Activated CD4-positive, alpha-beta T cell treated with anti-CD3 and anti-CD28 coated beads, Interleukin-2, amount 50 U/mL, for 24 hours (primary cell): ENCODE results near the gene MEF2B.
"Not testable (repeated sequence)": the region's sequence is repeated elsewhere in the genome, so short reads cannot be mapped to it uniquely, and the experiment has no call there.

Experiments used
- DNase-seq, 2 donors: peaks; one replicate each; pipeline ENCODE4 v3.0.0-alpha.2; 2020; ENCODE audit warnings: low read depth in 1 of 2, low spot score in 1 of 2

MEF2B gene

DNA sequence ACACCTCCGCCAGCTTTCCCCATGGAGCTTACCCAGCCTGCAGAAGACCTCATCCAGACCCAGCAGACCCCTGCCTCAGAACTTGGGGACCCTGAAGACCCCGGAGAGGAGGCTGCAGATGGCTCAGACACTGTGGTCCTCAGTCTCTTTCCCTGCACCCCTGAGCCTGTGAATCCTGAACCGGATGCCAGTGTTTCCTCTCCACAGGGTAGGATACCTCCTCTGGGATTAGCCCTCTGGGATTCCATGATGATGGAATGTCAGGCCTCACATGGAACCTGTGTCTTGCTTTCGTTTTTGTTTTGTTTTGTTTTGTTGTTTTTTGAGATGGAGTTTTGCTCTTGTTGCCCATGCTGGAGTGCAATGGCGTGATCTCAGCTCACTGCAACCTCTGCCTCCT is 23.9 kb upstream of the MEF2B start:
- no peak for DNase-seq

DNA sequence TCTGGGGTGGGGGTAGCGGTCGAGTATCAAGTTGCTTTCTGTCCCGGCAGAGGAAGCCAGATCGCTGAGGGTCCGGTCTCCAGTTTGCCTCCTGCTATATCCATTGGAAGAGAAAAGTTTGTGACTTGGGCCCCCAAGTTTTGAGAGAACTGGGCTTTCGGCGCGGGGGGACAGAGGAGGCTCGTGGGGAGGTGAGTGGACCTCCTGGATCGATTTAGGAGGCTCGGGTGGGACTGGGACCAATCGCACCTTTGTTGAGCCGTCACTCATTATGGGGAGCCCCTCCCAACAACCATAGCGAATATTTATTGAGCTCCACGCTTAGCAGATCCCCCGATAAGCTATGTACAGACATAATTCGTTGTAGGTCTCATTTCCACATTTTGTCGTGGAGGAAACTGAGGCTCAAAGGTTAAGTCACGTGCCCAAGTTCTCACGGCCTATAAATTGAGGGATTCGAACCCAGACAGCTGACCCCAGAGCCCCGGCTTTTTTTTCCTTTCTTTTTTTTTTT is 22.9 kb upstream of the MEF2B start:
- DNase-seq, result no peak

DNA sequence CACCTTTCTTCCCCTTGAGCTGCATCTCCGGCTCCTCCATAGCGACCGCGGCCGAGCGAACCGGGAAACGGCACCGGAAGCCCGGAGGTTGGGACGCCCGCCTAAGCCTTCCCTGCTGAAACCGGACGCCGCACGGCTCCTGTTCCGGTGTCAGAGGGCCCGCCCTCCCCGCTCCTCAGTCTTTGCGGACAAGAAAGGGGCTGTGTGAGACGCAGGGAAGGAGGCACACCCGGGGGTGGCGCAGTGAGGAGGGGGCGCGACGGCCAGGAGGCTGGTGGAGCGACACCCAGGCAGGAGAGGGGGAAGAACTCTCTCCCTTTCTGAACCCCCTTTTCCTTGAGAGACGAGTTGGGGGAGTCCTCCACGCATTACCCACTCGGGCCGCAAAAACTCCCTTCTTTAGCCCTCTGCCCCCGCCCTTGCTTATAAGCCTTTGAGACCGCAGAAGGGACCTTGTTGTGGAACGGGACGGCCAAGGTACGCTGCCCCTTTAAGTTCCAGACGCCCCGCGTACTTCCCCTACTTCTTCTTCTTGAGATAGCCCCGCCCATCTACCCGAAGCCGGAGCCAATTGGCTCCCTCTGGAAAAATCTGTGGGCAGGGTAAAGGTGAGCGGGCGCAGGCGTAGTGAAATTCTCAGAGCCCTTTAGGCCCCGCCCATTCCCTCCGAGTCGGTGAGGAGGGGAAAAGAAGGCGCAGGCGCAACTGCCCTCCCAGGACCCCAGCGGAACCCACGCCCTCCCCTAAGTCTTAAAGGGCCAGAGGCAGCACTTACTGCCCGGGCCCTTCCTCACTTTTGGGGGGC is 22.2 kb upstream of the MEF2B start, which contains the start of the genes BORCS8 and RFXANK:
TSS of gene BORCS8 (minus strand) at position 75 of the 805 bp plus-strand sequence. CDS start at position 40, 35 bp downstream.
TSS of gene RFXANK (plus strand) at position 181 of the 805 bp plus-strand sequence. CDS start 1,689 bp downstream, outside the sequence.
- DNase-seq, result peak; percentile 94 to 99

DNA sequence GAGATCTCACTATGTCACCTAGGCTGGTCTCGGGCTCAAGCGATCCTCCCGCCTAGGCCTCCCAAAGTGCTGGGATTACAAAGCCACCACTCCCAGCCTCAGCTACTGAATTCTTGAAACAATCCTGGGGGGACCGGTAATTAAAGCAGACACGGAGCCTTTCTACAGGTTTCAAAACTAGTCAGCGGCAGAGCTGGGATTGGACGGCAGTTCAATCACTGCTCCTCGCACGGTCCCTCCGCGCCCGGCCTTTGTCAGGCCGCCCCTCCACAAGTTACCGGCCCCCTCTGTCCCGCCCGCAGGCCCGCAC is 21.7 kb upstream of the MEF2B start:
- no peak for DNase-seq

DNA sequence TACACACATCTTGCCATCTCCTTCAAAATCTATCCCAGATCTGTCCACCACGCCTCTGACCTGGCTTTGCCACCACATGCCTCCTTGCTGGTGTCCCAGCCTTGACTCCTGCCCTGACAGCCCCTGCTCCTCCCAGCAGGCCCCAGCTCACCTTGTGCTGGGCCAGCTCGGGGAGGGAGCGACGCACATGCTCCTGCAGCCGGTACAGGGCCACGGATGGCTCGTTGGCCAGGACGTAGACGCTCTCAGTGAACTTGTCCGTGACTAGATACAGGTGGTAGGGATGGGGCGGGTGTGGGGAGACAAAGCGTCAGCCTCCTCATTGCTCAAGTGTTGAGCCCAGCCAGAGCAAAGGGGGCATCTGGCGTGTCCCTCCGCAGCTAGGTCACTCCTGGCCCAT is 16.7 kb upstream of the MEF2B start:
- no peak for DNase-seq

DNA sequence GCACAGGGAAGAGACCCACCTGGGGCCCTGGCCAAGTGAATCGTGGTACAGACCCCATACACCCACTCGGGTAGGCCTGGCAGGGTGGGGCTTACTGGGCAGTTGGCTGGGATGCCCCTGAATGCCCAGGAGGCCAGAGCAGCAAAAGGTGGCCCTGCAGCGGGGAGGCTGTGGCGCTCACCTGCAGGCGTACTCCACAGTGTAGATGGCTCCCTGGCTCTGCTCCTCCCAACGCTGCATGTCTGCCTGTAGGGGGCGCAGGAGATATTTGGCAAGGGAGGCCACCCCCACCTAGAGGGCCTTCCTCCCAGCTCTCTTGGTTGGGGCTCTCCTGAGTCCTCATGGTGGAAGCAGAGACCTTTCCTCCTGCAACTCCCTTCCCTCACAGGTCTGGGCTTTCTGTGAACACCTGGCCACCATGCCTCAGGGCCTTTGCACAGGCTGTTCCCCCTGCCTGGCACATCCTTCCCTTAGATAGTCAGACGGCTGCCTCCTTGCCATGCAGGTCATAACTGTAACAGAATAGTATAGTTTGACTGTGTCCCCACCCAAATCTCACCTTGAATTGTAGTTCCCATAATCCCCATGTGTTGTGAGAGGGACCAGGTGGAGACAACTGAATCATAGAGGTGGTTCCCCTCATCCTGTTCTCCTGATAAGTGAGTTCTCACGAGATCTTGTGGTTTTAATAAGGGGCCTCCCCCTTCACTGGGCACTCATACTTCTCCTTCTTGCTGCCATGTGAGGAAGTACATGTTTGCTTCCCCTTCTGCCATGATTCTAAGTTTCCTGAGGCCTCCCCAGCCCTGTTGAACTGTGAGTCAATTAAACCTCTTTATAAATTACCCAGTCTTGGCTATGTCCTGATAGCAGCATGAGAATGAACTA is 16.0 kb upstream of the MEF2B start:
- DNase-seq, result peak; percentile 27 to 55

DNA sequence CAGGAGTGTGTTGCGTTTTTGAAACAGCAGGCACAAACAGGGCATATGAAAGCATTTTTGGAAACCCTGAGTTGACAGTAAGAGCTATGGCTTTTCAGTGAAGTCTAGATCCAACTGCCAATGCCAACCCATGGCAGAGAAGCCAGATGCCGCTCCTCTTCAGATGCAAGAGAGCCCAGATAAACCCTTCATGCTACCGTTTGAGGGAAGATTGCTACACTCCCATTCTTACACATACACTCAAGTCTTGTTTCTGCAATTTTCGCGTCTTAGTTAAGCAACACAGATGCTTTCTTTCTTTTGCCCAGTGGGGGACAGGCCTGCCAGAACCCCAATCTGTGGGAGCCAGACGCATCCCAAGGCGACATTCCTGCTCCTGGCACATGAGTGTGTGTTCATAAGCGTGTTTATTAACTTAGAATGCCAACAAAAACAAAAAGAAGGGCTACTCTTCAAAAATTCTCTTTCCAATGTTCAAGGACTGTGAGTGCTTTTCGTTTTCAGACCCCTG is 11.5 kb upstream of the MEF2B start:
- no peak for DNase-seq

DNA sequence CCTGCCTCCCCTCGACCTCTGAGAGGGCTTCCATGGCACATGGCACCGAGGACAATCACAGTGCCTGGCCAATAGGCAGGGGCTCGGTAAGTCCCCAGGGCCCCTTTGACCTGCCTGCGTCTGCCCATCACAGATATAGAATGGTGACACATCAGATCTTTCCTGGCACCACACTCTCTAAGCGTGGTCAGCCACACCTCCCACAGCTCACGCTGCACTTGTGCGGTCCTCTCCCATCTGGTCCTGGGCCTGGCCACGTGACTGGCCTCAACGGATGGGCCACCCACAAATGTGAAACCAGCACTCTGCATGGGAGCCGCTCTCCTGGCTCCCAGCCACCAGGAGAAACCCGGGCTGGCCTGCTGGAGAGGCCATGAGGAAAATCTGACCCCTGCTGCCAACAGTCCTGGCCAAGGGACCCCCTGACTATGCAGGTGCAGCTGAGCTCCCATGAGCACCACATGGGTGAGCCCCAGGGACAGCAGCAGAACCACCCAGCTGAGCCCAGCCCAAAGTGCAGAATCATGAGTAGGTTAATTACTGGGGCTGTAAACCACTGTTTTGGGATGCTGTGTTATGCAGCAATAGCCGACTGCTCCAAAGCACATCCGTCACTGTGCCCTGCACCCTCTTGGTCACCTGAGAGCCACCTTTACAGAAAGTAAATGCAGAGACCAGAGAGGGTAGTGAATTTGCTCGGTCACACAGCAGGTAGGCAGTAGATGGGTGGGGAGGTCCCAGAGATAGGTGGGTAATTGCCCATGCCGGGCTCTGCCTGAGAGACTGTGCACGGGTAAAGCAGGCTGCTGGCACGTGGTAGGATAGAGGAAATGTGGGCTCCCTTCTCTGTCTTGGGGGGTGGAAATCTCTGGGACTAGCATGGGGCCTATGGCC is 9.7 kb upstream of the MEF2B start:
- no peak for DNase-seq

DNA sequence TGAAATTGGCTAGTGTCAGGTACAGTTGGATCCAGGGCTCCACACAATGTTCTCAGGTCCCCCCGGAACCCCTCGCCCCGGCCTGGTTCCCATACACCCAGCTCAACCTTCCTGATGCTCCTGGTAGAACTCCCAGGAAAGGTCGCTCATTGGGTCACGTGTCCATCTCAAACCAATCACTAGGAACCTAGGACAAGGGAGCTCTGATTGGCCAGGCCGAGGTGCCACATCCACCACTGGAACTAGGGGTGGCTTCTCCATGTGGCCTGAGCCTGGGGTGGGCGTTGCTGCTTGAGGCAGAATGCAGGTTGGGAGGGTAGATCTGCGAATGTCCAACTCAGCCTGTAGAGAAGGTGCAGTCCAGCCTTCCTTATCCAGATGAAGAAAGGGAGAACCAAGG is 6.9 kb upstream of the MEF2B start:
- no peak for DNase-seq

DNA sequence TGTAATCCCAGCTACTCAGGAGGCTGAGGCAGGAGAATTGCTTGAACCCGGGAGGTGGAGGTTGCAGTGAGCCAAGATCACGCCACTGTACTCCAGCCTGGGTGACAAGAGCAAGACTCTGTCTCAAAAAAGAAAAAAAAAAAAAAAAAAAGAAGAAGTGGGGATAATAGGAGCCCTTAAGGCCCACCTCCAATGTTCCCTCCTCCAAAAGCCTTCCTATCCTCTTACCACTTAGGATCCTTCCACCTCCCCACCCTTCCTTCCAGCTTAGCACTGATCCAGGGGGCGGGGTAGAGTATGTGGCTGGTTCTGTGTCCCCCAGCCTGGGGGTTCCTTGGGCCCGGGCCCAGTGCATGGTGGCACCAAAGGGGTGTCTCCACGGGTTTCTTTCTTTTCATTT is 3.2 kb upstream of the MEF2B start:
- not testable (repeated sequence) for DNase-seq

DNA sequence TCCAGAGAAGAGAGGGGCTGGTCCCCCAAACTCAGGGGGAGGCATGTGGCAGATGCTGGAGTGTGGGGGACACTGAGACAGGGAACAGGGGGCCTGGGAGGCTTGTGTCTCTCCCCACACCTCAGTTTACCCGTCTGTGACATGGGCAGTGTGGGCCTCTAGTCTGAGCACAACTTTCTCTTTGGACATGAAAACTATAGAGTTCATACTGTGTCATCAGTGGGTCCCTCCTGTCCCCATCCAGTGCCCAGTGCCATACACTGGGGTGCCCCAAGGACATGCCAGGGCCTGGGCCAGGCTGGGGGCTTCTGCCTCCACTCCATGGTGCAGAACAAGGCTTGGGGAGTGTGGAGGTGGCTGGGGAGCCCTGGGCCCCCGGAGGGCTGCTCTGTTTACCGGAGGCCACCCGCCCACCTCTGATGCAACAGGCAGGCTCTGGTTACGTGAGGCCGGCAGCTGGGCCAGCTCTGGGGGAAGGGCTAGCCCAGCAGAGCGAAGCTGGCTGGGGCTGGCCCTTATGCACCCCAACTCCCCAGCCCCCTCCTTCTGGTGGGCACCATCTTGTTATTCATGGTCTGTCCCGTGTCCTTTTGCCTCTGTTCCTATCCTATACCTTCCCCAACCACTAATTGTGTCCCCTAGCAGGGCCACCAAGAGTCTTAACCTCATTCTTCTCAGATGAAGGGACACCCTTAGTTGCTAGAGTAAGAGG is 1.9 kb upstream of the MEF2B start:
- no peak for DNase-seq

DNA sequence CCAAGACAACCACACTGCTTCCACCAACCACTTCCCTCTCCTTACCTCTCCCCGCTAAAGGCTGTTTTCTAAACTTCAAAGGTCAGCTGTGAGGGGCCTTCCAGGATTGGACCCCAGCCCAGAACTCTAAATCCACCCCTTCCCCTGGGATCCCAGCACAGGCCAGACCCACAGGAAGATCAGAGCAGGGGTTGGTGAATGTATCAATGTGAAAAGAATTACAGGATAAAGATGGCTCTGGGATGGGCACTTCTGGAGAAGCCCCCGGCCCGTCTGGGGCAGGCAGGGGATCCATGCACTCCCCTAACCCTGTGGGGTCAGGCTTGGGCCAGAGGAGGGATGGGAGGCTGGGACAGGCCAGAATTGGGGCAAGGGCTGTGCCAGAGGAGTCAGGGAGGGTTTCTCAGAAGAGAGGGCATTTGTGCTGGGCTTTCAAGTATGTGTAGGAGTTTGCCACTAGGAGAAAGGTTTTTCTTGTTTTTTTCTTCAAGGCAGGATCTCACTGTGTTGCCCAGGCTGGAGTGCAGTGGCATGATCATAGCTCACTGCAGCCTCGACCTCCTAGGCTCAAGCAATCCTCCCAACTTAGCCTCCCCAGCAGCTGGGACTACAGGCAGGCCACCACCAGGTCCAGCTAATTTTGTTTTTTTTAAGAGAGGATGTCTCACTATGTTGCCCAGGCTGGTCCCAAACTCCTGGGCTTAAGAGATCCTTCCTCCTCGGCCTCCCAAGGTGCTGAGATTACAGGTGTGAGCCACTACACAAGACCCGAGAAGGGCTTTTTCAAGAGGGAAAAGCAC is 1.0 kb upstream of the MEF2B start:
- DNase-seq, result no peak

DNA sequence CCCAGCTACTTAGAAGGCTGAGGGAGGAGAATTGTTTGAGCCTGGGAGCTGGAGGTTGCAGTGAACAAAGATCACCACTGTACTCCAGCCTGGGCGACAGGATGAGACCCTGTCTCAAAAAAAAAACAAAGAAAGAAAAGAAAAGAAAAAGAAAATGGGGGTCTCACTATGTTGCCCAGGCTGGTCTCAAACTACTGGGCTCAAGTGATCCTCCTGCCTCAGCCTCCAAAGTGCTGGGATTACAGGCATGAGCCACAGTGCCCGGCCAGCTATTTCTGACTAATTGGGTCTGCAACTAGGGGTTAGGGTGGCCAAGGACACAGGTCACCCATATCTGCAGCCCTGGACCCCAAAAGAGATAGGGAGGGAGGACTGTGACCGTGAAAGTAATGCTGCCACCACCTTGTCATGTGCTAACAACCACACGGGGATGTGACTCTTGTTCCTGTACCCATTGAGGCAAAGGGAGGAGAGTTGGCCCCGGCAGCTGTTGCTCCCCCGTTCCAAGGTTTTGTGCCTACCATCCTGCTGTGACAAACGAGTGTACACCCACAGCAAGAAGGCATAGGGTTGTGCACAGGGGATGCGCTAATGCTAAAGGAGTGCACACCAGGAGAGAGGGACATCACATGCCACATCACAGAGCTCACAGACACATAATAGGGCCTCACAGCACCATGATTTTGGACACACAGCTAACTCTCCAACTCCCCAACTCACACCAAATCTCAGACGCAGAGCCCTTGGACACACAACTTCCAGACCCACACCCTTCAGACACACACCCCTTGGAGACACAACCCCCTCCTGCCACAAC is 619 bp downstream of the MEF2B start:
- DNase-seq, result no peak

DNA sequence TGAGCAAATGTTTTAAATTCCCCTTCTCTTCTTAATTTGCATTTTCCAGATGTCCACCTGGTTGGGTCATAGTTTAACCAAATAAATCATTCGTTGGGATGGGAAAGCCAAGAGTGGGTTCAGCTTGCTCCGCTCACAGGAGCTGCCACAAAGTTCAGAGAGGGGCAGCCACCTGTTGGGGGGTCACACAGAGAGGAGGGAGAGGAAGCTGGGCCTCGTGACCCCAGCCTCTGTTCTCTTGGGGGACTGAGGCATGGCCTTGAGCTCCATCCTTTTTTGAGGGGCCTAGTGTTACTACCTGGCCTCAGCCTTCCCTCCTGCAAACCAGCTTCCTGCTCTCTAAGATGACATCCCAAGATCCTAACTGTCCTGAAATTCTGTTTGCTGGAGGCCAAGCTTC is 2.5 kb downstream of the MEF2B start:
- no peak for DNase-seq

DNA sequence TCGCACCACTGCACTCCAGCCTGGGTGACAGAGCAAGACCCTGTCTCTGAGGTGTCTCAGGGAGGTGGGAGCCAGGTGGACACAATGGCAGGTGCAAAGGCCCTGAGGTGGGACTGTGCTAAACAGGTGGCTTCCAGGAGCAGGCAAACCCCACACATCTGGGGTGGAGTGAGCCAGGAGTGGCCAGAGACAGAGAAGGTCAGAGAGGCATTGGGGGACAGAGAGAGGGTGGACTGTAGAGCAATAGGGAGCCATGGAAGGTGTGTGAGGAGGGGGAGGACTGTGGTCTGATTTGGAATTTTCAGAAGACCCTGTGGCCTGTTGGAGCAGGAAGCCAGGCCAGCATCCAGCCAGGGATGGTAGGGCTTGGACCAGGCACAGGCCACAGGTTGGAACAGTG is 4.7 kb downstream of the MEF2B start:
- no peak for DNase-seq

DNA sequence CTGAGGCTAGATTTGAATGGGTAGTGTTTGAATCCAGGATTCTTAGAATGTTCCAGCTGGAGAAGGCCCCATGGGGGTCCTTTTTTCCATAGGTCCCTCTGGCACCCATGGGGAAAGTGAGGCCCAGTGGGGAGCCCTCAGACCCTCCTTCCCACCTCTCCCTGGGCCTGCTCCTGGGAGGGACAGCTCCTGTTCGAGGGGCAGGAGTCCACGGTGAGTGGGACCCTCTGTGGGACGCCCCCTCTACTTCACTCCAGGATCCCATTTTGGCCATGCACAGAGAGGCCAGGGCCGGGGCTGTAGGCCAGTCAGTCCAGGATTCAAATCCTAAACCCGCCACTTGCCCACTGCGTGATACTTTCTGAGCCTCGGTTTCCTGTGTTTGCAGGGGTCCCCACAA is 7.6 kb downstream of the MEF2B start:
- no peak for DNase-seq

DNA sequence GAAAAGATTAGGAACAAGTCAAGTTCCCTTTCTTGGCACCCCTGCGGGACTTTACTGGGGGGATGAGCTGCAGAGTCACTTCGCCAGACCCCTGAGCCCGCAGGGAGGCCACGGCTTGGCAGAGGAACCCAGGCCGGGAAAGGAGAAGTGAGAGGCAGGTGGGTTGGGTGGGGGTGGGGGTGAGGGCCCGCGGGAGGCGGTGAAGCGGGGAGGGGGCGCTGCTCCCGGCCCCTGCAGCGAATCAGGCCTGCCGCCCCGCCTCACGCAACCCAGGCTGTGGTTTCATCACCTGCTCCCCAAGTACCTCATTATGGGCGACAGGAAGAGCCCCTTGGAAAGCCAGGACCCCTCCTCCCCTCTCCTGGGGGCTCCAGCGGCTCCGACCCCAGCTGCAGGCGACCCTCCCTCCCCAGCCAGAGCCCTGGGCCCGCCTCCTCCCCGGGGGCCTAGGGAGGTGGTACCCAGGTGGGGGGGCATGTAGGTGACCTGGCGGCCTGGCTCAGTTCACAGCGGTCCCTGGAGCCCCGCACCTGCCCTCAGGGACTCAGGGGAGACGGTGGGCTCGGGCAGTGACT is 9.5 kb downstream of the MEF2B start:
- no peak for DNase-seq

DNA sequence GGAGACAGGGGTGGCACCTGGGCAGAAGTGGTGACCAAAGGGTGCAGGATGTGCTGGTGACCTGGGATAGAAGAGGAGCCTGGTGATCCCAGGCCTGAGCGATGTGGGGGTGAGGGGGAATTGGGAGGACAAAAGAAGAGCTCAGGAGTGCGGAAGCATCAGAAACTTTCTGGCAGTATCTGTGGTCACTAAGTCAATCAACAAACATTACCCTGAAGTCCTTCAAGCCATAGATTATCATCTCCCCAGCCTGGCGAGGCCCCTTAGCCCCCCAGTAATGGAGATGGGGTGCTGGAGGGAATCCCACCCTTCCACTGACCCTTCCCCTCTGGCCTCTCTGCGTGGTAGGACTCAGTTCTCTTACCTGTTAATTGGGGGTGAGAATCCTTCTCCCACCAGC is 10.5 kb downstream of the MEF2B start:
- DNase-seq, result no peak
